HEK293 (cell line): Measurements from ENCODE around the gene SPAG5.

ENCODE experiments used
- MEIS1 ChIP-seq: sonication (generic); formaldehyde crosslinking; IDR thresholded peaks from 2 replicates; pipeline ENCODE4 v1.8.1; 2022; ENCODE audit warnings: missing genetic modification reagents, mild to moderate bottlenecking, borderline replicate concordance
- TCF7L2 ChIP-seq: IDR thresholded peaks from 2 replicates; pipeline ENCODE4 v1.6.1; 2011; ENCODE audit warnings: low read depth, mild to moderate bottlenecking, inconsistent platforms, low read length, moderate library complexity, borderline replicate concordance
- YY1 ChIP-seq: fragments of 450-650 bp; formaldehyde crosslinking; IDR thresholded peaks from 2 replicates; pipeline ENCODE4 v1.5.1; 2018; ENCODE audit warnings: missing biosample characterization, missing genetic modification characterization
- ZNF23 ChIP-seq: fragments of 450-650 bp; formaldehyde crosslinking; IDR thresholded peaks from 2 replicates; pipeline ENCODE4 v1.5.1; 2016; ENCODE audit warnings: missing biosample characterization, missing genetic modification characterization, borderline replicate concordance
- ZNF48 ChIP-seq: fragments of 450-650 bp; formaldehyde crosslinking; IDR thresholded peaks from 2 replicates; pipeline ENCODE4 v1.5.1; 2016; ENCODE audit warnings: missing biosample characterization, missing genetic modification characterization
- ZNF548 ChIP-seq: fragments of 450-650 bp; formaldehyde crosslinking; IDR thresholded peaks from 2 replicates; pipeline ENCODE4 v1.5.1; 2016; ENCODE audit warnings: missing biosample characterization, missing genetic modification characterization
- ZNF76 ChIP-seq: fragments of 450-650 bp; formaldehyde crosslinking; IDR thresholded peaks from 2 replicates; pipeline ENCODE4; 2016; ENCODE audit warnings: low read depth, missing biosample characterization, missing genetic modification characterization, borderline replicate concordance
- TF ChIP-seq, protein P1 (sequence below): sonication (generic); formaldehyde crosslinking; IDR thresholded peaks from 2 replicates; pipeline ENCODE4 v1.8.1; 2022; ENCODE audit warnings: mild to moderate bottlenecking, moderate library complexity, missing genetic modification reagents
- TF ChIP-seq, protein P2 (sequence below): fragments of 450-650 bp; formaldehyde crosslinking; IDR thresholded peaks from 2 replicates; pipeline ENCODE4 v1.5.1; 2016; ENCODE audit warnings: missing biosample characterization, missing genetic modification characterization
- TF ChIP-seq, protein P3 (sequence below): fragments of 450-650 bp; formaldehyde crosslinking; IDR thresholded peaks from 2 replicates; pipeline ENCODE4 v1.5.1; 2016; ENCODE audit warnings: missing biosample characterization, missing genetic modification characterization

DNA sequence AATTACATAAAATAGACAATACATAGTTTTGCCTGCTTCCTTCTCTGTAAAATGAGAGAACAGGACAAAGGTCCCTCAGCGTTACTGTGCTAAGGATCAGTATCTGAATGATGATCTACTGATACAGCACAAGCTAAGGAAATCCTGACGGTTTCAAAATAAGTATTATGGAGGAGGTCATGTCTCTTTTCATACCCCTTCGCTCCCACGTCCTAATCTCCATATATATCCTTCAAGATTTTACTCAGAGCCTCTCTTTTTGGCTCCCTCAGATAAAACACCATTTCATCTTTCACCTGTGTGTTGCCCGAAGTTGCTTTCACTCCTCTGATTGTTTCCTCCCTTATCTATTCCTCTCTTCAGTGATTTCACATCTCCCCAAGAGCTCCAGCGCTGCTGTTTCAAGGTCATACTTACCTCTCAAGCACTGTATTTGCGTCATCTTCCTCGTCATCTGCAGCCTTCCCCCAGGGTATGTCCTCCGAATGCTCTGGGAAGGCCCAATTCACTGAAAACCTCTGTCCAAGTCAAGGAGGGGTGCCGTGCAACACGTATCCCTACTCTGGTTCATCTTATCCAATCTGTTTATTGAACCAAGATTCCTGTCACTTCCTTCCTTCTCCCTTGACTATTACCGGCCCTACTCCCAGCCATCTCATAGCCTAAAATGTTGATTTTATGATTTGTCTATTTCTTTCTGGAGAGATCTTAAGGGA, 47.4 kb upstream of the SPAG5 start:
- no peak for TF ChIP-seq ZNF48
- TF ChIP-seq, protein P1, sequence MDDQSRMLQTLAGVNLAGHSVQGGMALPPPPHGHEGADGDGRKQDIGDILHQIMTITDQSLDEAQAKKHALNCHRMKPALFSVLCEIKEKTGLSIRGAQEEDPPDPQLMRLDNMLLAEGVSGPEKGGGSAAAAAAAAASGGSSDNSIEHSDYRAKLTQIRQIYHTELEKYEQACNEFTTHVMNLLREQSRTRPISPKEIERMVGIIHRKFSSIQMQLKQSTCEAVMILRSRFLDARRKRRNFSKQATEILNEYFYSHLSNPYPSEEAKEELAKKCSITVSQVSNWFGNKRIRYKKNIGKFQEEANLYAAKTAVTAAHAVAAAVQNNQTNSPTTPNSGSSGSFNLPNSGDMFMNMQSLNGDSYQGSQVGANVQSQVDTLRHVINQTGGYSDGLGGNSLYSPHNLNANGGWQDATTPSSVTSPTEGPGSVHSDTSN (CRISPR knock-in tag): no peak
- TF ChIP-seq, protein P2, sequence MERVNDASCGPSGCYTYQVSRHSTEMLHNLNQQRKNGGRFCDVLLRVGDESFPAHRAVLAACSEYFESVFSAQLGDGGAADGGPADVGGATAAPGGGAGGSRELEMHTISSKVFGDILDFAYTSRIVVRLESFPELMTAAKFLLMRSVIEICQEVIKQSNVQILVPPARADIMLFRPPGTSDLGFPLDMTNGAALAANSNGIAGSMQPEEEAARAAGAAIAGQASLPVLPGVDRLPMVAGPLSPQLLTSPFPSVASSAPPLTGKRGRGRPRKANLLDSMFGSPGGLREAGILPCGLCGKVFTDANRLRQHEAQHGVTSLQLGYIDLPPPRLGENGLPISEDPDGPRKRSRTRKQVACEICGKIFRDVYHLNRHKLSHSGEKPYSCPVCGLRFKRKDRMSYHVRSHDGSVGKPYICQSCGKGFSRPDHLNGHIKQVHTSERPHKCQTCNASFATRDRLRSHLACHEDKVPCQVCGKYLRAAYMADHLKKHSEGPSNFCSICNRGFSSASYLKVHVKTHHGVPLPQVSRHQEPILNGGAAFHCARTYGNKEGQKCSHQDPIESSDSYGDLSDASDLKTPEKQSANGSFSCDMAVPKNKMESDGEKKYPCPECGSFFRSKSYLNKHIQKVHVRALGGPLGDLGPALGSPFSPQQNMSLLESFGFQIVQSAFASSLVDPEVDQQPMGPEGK (tag by site-specific recombination): no peak
- no peak for TF ChIP-seq ZNF23
- no peak for TF ChIP-seq TCF7L2
- no peak for TF ChIP-seq MEIS1 (CRISPR knock-in tag)
- TF ChIP-seq ZNF76 (tag by site-specific recombination): no peak
- TF ChIP-seq, protein P3, sequence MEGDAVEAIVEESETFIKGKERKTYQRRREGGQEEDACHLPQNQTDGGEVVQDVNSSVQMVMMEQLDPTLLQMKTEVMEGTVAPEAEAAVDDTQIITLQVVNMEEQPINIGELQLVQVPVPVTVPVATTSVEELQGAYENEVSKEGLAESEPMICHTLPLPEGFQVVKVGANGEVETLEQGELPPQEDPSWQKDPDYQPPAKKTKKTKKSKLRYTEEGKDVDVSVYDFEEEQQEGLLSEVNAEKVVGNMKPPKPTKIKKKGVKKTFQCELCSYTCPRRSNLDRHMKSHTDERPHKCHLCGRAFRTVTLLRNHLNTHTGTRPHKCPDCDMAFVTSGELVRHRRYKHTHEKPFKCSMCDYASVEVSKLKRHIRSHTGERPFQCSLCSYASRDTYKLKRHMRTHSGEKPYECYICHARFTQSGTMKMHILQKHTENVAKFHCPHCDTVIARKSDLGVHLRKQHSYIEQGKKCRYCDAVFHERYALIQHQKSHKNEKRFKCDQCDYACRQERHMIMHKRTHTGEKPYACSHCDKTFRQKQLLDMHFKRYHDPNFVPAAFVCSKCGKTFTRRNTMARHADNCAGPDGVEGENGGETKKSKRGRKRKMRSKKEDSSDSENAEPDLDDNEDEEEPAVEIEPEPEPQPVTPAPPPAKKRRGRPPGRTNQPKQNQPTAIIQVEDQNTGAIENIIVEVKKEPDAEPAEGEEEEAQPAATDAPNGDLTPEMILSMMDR (tag by site-specific recombination): no peak
- no peak for TF ChIP-seq ZNF548
- TF ChIP-seq YY1: no peak
